OCI-LY7 (cell line): Measurements from ENCODE around the gene PUM2.

Experiments used
- EZH2phosphoT487 ChIP-seq: fragments of 200-600 bp; sonication (generic); IDR thresholded peaks from 2 replicates; pipeline ENCODE4 v1.6.1; 2018; ENCODE audit warnings: low read depth, borderline replicate concordance, mild to moderate bottlenecking, mixed run types, antibody characterized with exemption, low read length, moderate library complexity, mixed read lengths
- TF ChIP-seq, protein P1 (sequence below): fragments of 200-600 bp; sonication (generic); conservative IDR thresholded peaks from 2 replicates; pipeline ENCODE4 v1.5.1; 2014; ENCODE audit warnings: mild to moderate bottlenecking, antibody characterized with exemption, low read length, moderate library complexity, mixed read lengths

DNA sequence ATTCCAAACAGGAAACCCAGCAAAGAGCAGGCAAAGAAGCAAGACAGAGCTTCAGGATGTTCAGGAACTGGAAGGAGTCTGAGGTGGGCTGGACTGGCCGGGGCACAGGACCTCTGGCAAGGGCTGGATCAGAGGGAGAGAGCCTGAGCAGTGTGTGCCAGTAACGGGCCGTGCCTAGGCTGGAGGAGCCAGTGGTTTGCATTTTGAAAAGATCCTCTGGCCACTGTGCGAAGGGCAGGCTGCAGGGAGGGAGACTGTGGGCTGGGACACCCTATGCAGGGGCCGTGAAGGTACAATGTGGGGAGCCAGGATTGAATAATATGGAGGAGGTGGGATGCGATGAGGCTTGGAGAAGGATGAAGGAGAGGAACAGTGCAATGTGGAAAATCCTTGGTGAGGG, 119.5 kb downstream of the PUM2 start:
- TF ChIP-seq, protein P1, sequence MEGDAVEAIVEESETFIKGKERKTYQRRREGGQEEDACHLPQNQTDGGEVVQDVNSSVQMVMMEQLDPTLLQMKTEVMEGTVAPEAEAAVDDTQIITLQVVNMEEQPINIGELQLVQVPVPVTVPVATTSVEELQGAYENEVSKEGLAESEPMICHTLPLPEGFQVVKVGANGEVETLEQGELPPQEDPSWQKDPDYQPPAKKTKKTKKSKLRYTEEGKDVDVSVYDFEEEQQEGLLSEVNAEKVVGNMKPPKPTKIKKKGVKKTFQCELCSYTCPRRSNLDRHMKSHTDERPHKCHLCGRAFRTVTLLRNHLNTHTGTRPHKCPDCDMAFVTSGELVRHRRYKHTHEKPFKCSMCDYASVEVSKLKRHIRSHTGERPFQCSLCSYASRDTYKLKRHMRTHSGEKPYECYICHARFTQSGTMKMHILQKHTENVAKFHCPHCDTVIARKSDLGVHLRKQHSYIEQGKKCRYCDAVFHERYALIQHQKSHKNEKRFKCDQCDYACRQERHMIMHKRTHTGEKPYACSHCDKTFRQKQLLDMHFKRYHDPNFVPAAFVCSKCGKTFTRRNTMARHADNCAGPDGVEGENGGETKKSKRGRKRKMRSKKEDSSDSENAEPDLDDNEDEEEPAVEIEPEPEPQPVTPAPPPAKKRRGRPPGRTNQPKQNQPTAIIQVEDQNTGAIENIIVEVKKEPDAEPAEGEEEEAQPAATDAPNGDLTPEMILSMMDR = no peak
- TF ChIP-seq EZH2phosphoT487 = no peak
